ENCODE results near the gene PRPF19. TPM values are rescaled to one million over a fixed set of nuclear protein-coding genes. Genes with fewer than 3 reads are reported as not detected.

Gene PRPF19
- total and polyA plus RNA-seq, 9 of the 15 experiments (the other 6 are each of a cell fraction or from before 2014, with no cell fraction given) = 9.4 to 212 (median 73.2) TPM

- TF ChIP-seq HNRNPK (IDR thresholded peaks at IDR 0.05; ENCODE audit: low read depth, low read length, poor library complexity, severe bottlenecking) = no peak
- peak; percentile 33 to 63 for TF ChIP-seq E2F6 (IDR thresholded peaks at IDR 0.05; ENCODE audit: borderline replicate concordance in 1 of 2, extremely low read depth in 1 of 2, insufficient read depth in 1 of 2, insufficient read length in 1 of 2, low read depth in 1 of 2, low read length in 1 of 2, poor library complexity in 1 of 2, severe bottlenecking in 1 of 2)
- BruUV-seq (replicated peaks) = no TSS peak
- H3K9me1 ChIP-seq (ENCODE audit: control insufficient read depth, insufficient read depth, low read length) = no peaks in the 10 kb centered on the region
- H3K79me2 ChIP-seq (ENCODE audit: control insufficient read depth, insufficient read depth, low read length) = peaks cover 36% of the 10 kb centered on the region
- peak overlapping the region; percentile 100 for H2AFZ ChIP-seq (ENCODE audit: low read depth, low read length)
- peaks cover 15% of the 10 kb centered on the region for H3K36me3 ChIP-seq (ENCODE audit: control insufficient read depth, insufficient read depth, low read length)
- no peak overlapping the region; a peak in 2 of 4 replicates for H3K9ac ChIP-seq (ENCODE audit: insufficient read depth in 1 of 2, low read depth in 2 of 2, low read length in 2 of 2)
- ChIA-PET POLR2A (no interaction called here), CTCF (ENCODE audit: low intra/inter-chr PET ratio) (no interaction called here)
- H3K27me3 ChIP-seq (ENCODE audit: control insufficient read depth in 2 of 2, insufficient read depth in 2 of 2, low read length in 2 of 2) = no peaks in the 10 kb centered on the region
- no peak overlapping the region for H3K27ac ChIP-seq (ENCODE audit: extremely low read depth, low read depth, low read length)
- no peaks in the 10 kb centered on the region for H4K20me1 ChIP-seq (replicated peaks; ENCODE audit: control insufficient read depth, insufficient read depth, low read length)
- ATAC-seq (no peak), DNase-seq (ENCODE audit: extremely low read depth in 1 of 4, low spot score in 3 of 4) (no peak), FAIRE-seq (no peak)
- H3K4me1 ChIP-seq (replicated peaks in 1 of 2; ENCODE audit: control insufficient read depth in 2 of 2, insufficient read depth in 2 of 2, low read length in 2 of 2) = peaks cover 9 to 24% of the 10 kb centered on the region in 2 experiments; a peak in 4 of 5 replicates
- H3K4me3 ChIP-seq = no peak overlapping the region
- WGBS (ENCODE audit: insufficient coverage, low coverage, missing lambda C conversion rate) = 61% methylated on average over 11 of the region's 12 CpGs
- H3K9me3 ChIP-seq (replicated peaks; ENCODE audit: control insufficient read depth, insufficient read depth, low read depth, low read length) = peaks cover 8% of the 10 kb centered on the region
- H3K4me2 ChIP-seq (ENCODE audit: insufficient read depth, low read length) = no peak overlapping the region
- in situ Hi-C loops (cut with MboI) (no loop called here), intact Hi-C loops (cut with micrococcal nuclease) (no loop called here)
These were observed 6.0 kb upstream of the PRPF19 start for GRCh38 chr11:60912223-60912850.
